Trophoblast cell (in vitro differentiated cells and primary cell): Measurements from ENCODE around the gene FAM81B.

Experiments
- DNase-seq, 2 donors: peaks; one replicate each; pipeline ENCODE4 v3.0.0-alpha.2; 2016
- H2AFZ ChIP-seq: 2 replicates; pipeline ENCODE4 v1.6.1; 2013; ENCODE audit warnings: low read length, moderate library complexity, mild to moderate bottlenecking; ENCODE audit not compliant: insufficient read depth, poor library complexity
- H2AK5ac ChIP-seq: 2 replicates; pipeline ENCODE4 v1.6.1; 2013; ENCODE audit warnings: mild to moderate bottlenecking, low read length
- H2BK120ac ChIP-seq: 2 replicates; pipeline ENCODE4 v1.6.1; 2013; ENCODE audit warnings: low read length, mild to moderate bottlenecking, moderate library complexity; ENCODE audit not compliant: insufficient read depth, poor library complexity
- H2BK12ac ChIP-seq: 2 replicates; pipeline ENCODE4 v1.6.1; 2013; ENCODE audit warnings: mild to moderate bottlenecking, low read length, moderate library complexity
- H2BK5ac ChIP-seq: 2 replicates; pipeline ENCODE4 v1.6.1; 2013; ENCODE audit warnings: low read length, low read depth, moderate library complexity, mild to moderate bottlenecking; ENCODE audit not compliant: poor library complexity
- H3K14ac ChIP-seq: 2 replicates; pipeline ENCODE4 v1.6.1; 2013; ENCODE audit warnings: mild to moderate bottlenecking, low read length
- H3K18ac ChIP-seq: 2 replicates; pipeline ENCODE4 v1.6.1; 2013; ENCODE audit warnings: mild to moderate bottlenecking, low read length
- H3K23ac ChIP-seq: 2 replicates; pipeline ENCODE4 v1.6.1; 2013; ENCODE audit warnings: low read length
- H3K27ac ChIP-seq: 2 replicates; pipeline ENCODE4 v1.5.1; 2013; ENCODE audit warnings: low read depth, mild to moderate bottlenecking, inconsistent platforms, low read length, moderate library complexity
- H3K27me3 ChIP-seq: 2 replicates; pipeline ENCODE4 v1.6.1; 2013; ENCODE audit warnings: inconsistent platforms, mild to moderate bottlenecking, low read length, moderate library complexity; ENCODE audit not compliant: insufficient read depth
- H3K36me3 ChIP-seq, 2 experiments: 1 replicate in 1 of 2; 2 replicates in 1 of 2; pipeline ENCODE4 v1.6.1; 2013; ENCODE audit warnings: low read length in 2 of 2, mild to moderate bottlenecking in 2 of 2, moderate library complexity in 1 of 2; ENCODE audit not compliant: insufficient read depth in 2 of 2, control insufficient read depth in 1 of 2
- H3K4ac ChIP-seq: 2 replicates; pipeline ENCODE4 v1.6.1; 2013; ENCODE audit warnings: low read depth, mild to moderate bottlenecking, low read length, moderate library complexity
- H3K4me1 ChIP-seq, 2 experiments: 1 replicate in 1 of 2; 2 replicates in 1 of 2; pipeline ENCODE4 v1.6.1; 2013; ENCODE audit warnings: low read length in 2 of 2, mild to moderate bottlenecking in 2 of 2, moderate library complexity in 1 of 2; ENCODE audit not compliant: insufficient read depth in 2 of 2, control insufficient read depth in 1 of 2
- H3K4me2 ChIP-seq: 2 replicates; pipeline ENCODE4 v1.6.1; 2013; ENCODE audit warnings: inconsistent platforms, mild to moderate bottlenecking, low read length, moderate library complexity
- H3K4me3 ChIP-seq: 2 replicates; pipeline ENCODE4 v1.5.1; 2013; ENCODE audit warnings: mild to moderate bottlenecking, low read depth, low read length, inconsistent platforms
- H3K79me1 ChIP-seq: one replicate; pipeline ENCODE4 v1.6.1; 2013; ENCODE audit warnings: low read length
- H3K79me2 ChIP-seq: 2 replicates; pipeline ENCODE4 v1.6.1; 2013; ENCODE audit warnings: low read length, mild to moderate bottlenecking; ENCODE audit not compliant: control insufficient read depth, insufficient read depth, poor library complexity
- H3K9ac ChIP-seq: 2 replicates; pipeline ENCODE4 v1.6.1; 2013; ENCODE audit warnings: mild to moderate bottlenecking, low read length
- H3K9me3 ChIP-seq: 2 replicates; pipeline ENCODE4 v1.6.1; 2013; ENCODE audit warnings: low read depth, mild to moderate bottlenecking, control low read depth, inconsistent platforms, low read length; ENCODE audit not compliant: insufficient read depth
- H4K12ac ChIP-seq: 2 replicates; pipeline ENCODE4 v1.6.1; 2013; ENCODE audit warnings: low read depth, mild to moderate bottlenecking, low read length, moderate library complexity
- H4K8ac ChIP-seq: 2 replicates; pipeline ENCODE4 v1.6.1; 2013; ENCODE audit warnings: low read depth, mild to moderate bottlenecking, low read length, moderate library complexity
- H4K91ac ChIP-seq: one replicate; pipeline ENCODE4 v1.6.1; 2013; ENCODE audit warnings: low read depth, mild to moderate bottlenecking, low read length, moderate library complexity
- WGBS: extraction: QIAGEN DNeasy Blood & Tissue Kit; methylation state at CpG from one replicate; pipeline ENCODE4 v1.1.7; 2013; ENCODE audit warnings: missing lambda C conversion rate; ENCODE audit not compliant: insufficient read length, insufficient coverage; ENCODE audit errors: extremely low coverage; 5-methylcytosine and 5-hydroxymethylcytosine counted together

Gene FAM81B

GRCh38 chr5:95410279-95410678 lies 19.1 kb downstream of the FAM81B start:
- H4K12ac ChIP-seq, result no peak overlapping the region
- no peak overlapping the region for H3K9ac ChIP-seq
- H3K4me3 ChIP-seq, result no peak overlapping the region
- H3K79me2 ChIP-seq, result no peaks in the 10 kb centered on the region
- no peak overlapping the region for H3K18ac ChIP-seq
- H2AFZ ChIP-seq, result no peak overlapping the region
- no peak overlapping the region for H2AK5ac ChIP-seq
- H3K4me2 ChIP-seq, result no peak overlapping the region
- H3K27ac ChIP-seq, result no peak overlapping the region
- H3K4me1 ChIP-seq, result peaks cover 5 to 8% of the 10 kb centered on the region in 2 experiments
- H3K4ac ChIP-seq, result no peak overlapping the region
- H3K36me3 ChIP-seq, result no peaks in the 10 kb centered on the region
- H4K8ac ChIP-seq, result no peak overlapping the region
- H3K27me3 ChIP-seq, result no peaks in the 10 kb centered on the region
- H2BK12ac ChIP-seq, result no peak overlapping the region
- H3K9me3 ChIP-seq, result no peaks in the 10 kb centered on the region
- no peak overlapping the region for H3K23ac ChIP-seq
- no CpG with 5 or more reads among the region's 2 CpGs for WGBS
- peak; percentile 24 to 86 for DNase-seq
- no peak overlapping the region for H3K14ac ChIP-seq
- no peak overlapping the region for H2BK120ac ChIP-seq
- peaks cover 7% of the 10 kb centered on the region for H3K79me1 ChIP-seq
- H4K91ac ChIP-seq, result no peak overlapping the region
- H2BK5ac ChIP-seq, result no peak overlapping the region

- Histone ChIP-seq H3K79me2 (no peaks in the 10 kb centered on the region), H4K12ac (no peak overlapping the region), H4K91ac (no peak overlapping the region), H3K9me3 (no peaks in the 10 kb centered on the region), H3K27me3 (no peaks in the 10 kb centered on the region), H2BK120ac (no peak overlapping the region), H3K9ac (no peak overlapping the region), H3K4me3 (no peak overlapping the region), H3K4me1 (peaks cover 5 to 6% of the 10 kb centered on the region in 2 experiments), H4K8ac (no peak overlapping the region), H2BK5ac (no peak overlapping the region), H3K27ac (no peak overlapping the region), H3K79me1 (peaks cover 5% of the 10 kb centered on the region), H2BK12ac (no peak overlapping the region), H3K23ac (no peak overlapping the region), H3K18ac (no peak overlapping the region), H3K14ac (no peak overlapping the region), H2AK5ac (no peak overlapping the region), H2AFZ (no peak overlapping the region), H3K4me2 (no peak overlapping the region), H3K36me3 (no peaks in the 10 kb centered on the region), H3K4ac (no peak overlapping the region)
- DNase-seq, result peak in 1 of 2 donors; percentile 68
- WGBS, result no CpG with 5 or more reads among the region's 2 CpGs
Measured at GRCh38 chr5:95411474-95411873, 20.3 kb downstream of the FAM81B start.

GRCh38 chr5:95414451-95414850 lies 23.3 kb downstream of the FAM81B start:
- Histone ChIP-seq H3K14ac (no peak overlapping the region), H3K9ac (no peak overlapping the region), H4K8ac (no peak overlapping the region), H3K18ac (no peak overlapping the region), H3K4ac (no peak overlapping the region), H3K9me3 (no peaks in the 10 kb centered on the region), H3K79me1 (no peaks in the 10 kb centered on the region), H2BK12ac (no peak overlapping the region), H2BK5ac (no peak overlapping the region), H3K4me2 (no peak overlapping the region), H3K4me1 (no peaks in the 10 kb centered on the region), H4K91ac (no peak overlapping the region), H2AFZ (no peak overlapping the region), H3K27me3 (no peaks in the 10 kb centered on the region), H3K23ac (no peak overlapping the region), H3K27ac (no peak overlapping the region), H3K36me3 (no peaks in the 10 kb centered on the region), H3K79me2 (no peaks in the 10 kb centered on the region), H3K4me3 (no peak overlapping the region), H2BK120ac (no peak overlapping the region), H2AK5ac (no peak overlapping the region), H4K12ac (no peak overlapping the region)
- DNase-seq, result no peak
- WGBS, result no CpG with 5 or more reads among the region's 4 CpGs

- Histone ChIP-seq H2BK5ac (no peak overlapping the region), H4K91ac (no peak overlapping the region), H3K4me3 (no peak overlapping the region), H4K12ac (no peak overlapping the region), H3K9ac (no peak overlapping the region), H3K18ac (no peak overlapping the region), H2AK5ac (no peak overlapping the region), H3K4me2 (no peak overlapping the region), H3K14ac (no peak overlapping the region), H3K79me2 (no peaks in the 10 kb centered on the region), H3K36me3 (no peaks in the 10 kb centered on the region), H4K8ac (no peak overlapping the region), H2BK120ac (no peak overlapping the region), H3K9me3 (no peaks in the 10 kb centered on the region), H2AFZ (no peak overlapping the region), H3K27me3 (no peaks in the 10 kb centered on the region), H3K79me1 (no peaks in the 10 kb centered on the region), H3K27ac (no peak overlapping the region), H3K4me1 (no peaks in the 10 kb centered on the region), H3K23ac (no peak overlapping the region), H2BK12ac (no peak overlapping the region), H3K4ac (no peak overlapping the region)
- no CpG with 5 or more reads among the region's 3 CpGs for WGBS
- DNase-seq, result no peak
Measured at GRCh38 chr5:95417971-95418370, 26.8 kb downstream of the FAM81B start.
